ENCODE results near the gene KIF13A. TPM values are rescaled to one million over a fixed set of nuclear protein-coding genes. Genes with fewer than 3 reads are reported as not detected.

KIF13A gene
- total RNA-seq, 4 donors from 2014 or later, result 36.3 to 47.5 (median 38.1) TPM

DNA sequence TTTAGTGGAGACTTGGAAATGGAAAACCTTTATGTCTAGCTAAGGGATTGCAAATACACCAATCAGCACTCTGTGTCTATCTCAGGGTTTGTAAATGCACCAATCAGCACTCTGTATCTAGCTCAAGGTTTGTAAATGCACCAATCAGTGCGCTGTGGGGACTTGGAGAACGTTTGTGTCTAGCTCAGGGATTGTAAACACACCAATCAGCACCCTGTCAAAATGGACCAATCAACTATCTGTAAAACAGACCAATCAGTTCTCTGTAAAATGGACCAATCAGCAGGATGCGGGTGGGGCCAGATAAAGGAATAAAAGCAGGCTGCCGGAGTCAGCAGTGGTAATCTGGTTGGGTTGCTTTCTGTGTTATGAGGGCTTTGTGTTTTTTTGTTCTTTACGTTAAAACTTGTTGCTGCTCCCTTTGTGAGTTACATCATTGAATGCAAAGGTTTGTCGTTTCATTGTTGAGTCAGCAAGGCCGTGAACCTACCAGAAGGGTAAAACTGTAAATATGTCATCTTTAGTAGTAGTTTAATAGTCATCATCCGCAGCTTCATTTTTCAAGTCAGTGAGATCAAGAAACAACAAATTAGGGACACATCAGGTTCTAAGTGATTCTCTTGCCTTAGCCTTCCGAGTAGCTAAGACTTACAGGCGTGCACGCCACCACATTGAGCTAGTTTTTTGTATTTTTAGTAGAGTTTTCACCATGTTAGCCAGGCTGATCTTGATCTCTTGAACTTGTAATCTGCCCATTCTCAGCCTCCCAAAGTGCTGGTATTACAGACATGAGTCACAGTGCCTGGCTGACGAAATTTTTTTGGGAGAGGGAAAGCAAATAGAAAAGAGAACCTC, 258.0 kb downstream of the KIF13A start:
- intact Hi-C loops (cut with DNase I; ENCODE audit: low total_unique reads) (no loop called here), in situ Hi-C loops (cut with MboI; ENCODE audit: low pct_ligation_motif_present in 1 of 4, low pct_unique_long_range_greater_than_20kb in 1 of 4, low sequenced_read_pairs in 3 of 4) (no loop called here)
- no peaks in the 10 kb centered on the region for H3K27me3 ChIP-seq
- H3K27ac ChIP-seq, result no peak overlapping the region
- no peaks in the 10 kb centered on the region for H3K9me3 ChIP-seq
- 81 to 95% methylated on average over 10 to 12 of the region's 12 CpGs for WGBS, 2 donors (ENCODE audit: low coverage in 1 of 2)
- H3K4me1 ChIP-seq, result peaks cover 0 to 6% (median 3%) of the 10 kb centered on the region in 4 donors
- no peak overlapping the region for H3K4me3 ChIP-seq
- TF ChIP-seq POLR2AphosphoS5 (IDR thresholded peaks at IDR 0.05), result no peak
- H3K36me3 ChIP-seq, result no peaks in the 10 kb centered on the region
- no peak for DNase-seq

DNA sequence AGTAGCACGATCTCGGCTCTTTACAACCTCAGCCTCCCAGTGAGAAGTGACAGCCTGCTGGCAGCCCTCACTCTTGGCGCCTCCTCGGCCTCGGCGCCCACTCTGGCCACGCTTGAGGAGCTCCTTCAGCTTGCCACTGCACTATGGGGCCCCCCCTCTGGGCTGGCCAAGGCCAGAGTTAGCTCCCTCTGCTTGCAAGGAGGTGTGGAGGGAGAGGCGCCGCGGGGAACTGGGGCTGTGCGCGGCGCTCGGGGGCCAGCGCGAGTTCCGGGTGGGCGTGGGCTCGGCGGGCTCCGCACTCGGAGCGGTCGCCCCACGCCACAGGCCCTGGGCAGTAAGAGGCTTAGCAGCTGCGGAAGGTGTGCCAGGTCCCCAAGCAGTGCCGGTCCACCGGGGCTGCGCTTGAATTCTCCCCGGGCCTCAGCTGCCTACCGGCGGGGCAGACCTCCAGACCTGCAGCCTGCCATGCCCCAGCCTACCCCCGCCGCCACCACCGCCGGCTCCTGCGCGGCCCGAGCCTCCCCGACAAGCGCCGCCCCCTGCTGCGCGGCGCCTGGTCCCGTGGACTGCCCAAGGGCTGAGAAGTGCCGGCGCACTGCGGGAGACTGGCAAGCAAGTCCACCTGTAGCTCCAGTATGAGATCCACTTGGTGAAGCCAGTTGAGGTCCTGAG, 258.7 kb downstream of the KIF13A start:
- peaks cover 0 to 6% (median 3%) of the 10 kb centered on the region in 4 donors for H3K4me1 ChIP-seq
- in situ Hi-C loops (cut with MboI; ENCODE audit: low pct_ligation_motif_present in 1 of 4, low pct_unique_long_range_greater_than_20kb in 1 of 4, low sequenced_read_pairs in 3 of 4), result no loop called here
- whole genome bisulfite sequencing, 2 donors (ENCODE audit: low coverage in 1 of 2), result 96 to 97% methylated on average over 13 to 46 of the region's 49 CpGs
- H3K27ac ChIP-seq, result no peak overlapping the region
- H3K27me3 ChIP-seq, result no peaks in the 10 kb centered on the region
- DNase-seq, result no peak
- no peak overlapping the region for H3K4me3 ChIP-seq
- no peak for TF ChIP-seq EP300 (IDR thresholded peaks at IDR 0.05; ENCODE audit: low read depth)
- no peaks in the 10 kb centered on the region for H3K36me3 ChIP-seq
- no peaks in the 10 kb centered on the region for H3K9me3 ChIP-seq
- intact Hi-C loops (cut with DNase I; ENCODE audit: low total_unique reads), result no loop called here

DNA sequence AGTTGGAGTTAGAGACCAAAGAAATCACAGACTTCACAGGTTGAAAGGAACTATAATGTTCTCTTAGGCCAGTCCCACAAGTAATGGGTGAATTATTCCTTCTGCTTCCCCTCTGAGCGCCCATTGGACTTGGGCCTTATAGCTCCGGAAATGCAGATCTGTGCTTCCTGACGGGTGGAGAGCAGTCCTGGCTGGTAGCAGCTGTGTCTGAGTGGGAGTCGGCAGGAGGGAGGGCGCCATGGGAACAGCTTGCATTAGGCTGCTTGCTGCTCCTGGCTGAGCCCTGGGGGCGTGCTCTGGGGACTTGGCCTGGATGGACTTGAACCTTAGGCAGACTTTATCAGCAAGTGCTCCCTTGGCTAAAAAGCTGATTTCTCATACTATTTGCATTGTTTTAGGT, 262.4 kb downstream of the KIF13A start:
- WGBS, 2 donors (ENCODE audit: low coverage in 1 of 2), result 15% methylated on average over 6 of the region's 6 CpGs; no CpG with 5 or more reads in 1 of the 2 donors
- intact Hi-C loops (cut with DNase I; ENCODE audit: low total_unique reads), result no loop called here
- no peaks in the 10 kb centered on the region for H3K36me3 ChIP-seq
- in situ Hi-C loops (cut with MboI; ENCODE audit: low pct_ligation_motif_present in 1 of 4, low pct_unique_long_range_greater_than_20kb in 1 of 4, low sequenced_read_pairs in 3 of 4), result no loop called here
- no peaks in the 10 kb centered on the region for H3K9me3 ChIP-seq
- H3K4me3 ChIP-seq, result no peak overlapping the region
- peak; percentile 21 for DNase-seq
- peaks cover 0 to 6% (median 3%) of the 10 kb centered on the region in 4 donors for H3K4me1 ChIP-seq
- TF ChIP-seq, protein P1, sequence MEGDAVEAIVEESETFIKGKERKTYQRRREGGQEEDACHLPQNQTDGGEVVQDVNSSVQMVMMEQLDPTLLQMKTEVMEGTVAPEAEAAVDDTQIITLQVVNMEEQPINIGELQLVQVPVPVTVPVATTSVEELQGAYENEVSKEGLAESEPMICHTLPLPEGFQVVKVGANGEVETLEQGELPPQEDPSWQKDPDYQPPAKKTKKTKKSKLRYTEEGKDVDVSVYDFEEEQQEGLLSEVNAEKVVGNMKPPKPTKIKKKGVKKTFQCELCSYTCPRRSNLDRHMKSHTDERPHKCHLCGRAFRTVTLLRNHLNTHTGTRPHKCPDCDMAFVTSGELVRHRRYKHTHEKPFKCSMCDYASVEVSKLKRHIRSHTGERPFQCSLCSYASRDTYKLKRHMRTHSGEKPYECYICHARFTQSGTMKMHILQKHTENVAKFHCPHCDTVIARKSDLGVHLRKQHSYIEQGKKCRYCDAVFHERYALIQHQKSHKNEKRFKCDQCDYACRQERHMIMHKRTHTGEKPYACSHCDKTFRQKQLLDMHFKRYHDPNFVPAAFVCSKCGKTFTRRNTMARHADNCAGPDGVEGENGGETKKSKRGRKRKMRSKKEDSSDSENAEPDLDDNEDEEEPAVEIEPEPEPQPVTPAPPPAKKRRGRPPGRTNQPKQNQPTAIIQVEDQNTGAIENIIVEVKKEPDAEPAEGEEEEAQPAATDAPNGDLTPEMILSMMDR (IDR thresholded peaks at IDR 0.05), result no peak
- no peak for TF ChIP-seq EP300 (IDR thresholded peaks at IDR 0.05; ENCODE audit: low read depth)
- no peak for TF ChIP-seq POLR2A (IDR thresholded peaks at IDR 0.05)
- TF ChIP-seq POLR2AphosphoS5 (IDR thresholded peaks at IDR 0.05), result no peak
- no peaks in the 10 kb centered on the region for H3K27me3 ChIP-seq
- H3K27ac ChIP-seq, result no peak overlapping the region

DNA sequence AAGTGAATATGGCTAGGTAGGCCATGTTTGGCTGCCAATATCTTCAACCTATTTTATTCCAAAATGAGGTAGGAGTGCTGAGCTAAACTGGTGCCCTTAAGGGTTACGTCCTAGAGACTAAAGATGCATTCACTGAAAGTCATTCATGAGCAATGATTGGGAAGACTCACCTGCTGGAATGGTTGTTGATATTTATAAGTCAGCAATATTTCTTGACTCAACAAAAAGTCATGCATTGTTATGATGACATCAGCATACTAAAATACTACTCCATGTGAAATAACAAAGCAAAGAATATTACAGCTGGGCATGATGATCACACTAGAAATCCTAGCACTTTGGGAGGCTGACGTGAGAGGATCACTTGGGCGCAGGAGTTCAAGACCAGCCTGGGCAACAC, 263.1 kb downstream of the KIF13A start:
- TF ChIP-seq, protein P1 (IDR thresholded peaks at IDR 0.05), result no peak
- no peak for TF ChIP-seq POLR2AphosphoS5 (IDR thresholded peaks at IDR 0.05)
- TF ChIP-seq EP300 (IDR thresholded peaks at IDR 0.05; ENCODE audit: low read depth), result no peak
- TF ChIP-seq POLR2A (IDR thresholded peaks at IDR 0.05), result no peak
- H3K4me1 ChIP-seq, result peaks cover 0 to 6% (median 3%) of the 10 kb centered on the region in 4 donors
- no peaks in the 10 kb centered on the region for H3K27me3 ChIP-seq
- no peaks in the 10 kb centered on the region for H3K9me3 ChIP-seq
- no peak overlapping the region for H3K4me3 ChIP-seq
- DNase-seq, result no peak
- WGBS, 2 donors (ENCODE audit: low coverage in 1 of 2), result 91 to 100% methylated on average over 2 to 3 of the region's 3 CpGs
- H3K27ac ChIP-seq, result no peak overlapping the region
- intact Hi-C loops (cut with DNase I; ENCODE audit: low total_unique reads), result no loop called here
- in situ Hi-C loops (cut with MboI; ENCODE audit: low pct_ligation_motif_present in 1 of 4, low pct_unique_long_range_greater_than_20kb in 1 of 4, low sequenced_read_pairs in 3 of 4), result no loop called here
- no peaks in the 10 kb centered on the region for H3K36me3 ChIP-seq

DNA sequence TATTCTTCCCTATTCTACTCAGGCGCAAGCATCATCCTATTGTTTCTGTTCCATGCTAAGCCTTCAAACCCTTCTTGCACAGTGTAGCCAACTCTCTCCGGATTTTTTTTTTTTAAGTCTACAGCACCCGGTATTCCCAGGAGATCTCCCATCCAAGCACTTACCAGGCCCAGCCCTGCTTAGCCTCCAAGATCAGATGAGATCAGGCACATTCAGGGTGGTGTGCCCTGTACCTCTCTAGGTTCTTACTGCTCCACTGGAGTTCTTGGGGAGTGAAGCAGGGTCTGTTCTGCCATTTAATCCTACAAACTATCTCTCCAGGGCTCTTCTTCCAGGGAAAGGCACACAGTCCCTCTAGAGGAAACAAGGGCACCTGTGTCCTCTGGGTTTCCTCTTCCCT, 265.8 kb downstream of the KIF13A start:
- in situ Hi-C loops (cut with MboI; ENCODE audit: low pct_ligation_motif_present in 1 of 4, low pct_unique_long_range_greater_than_20kb in 1 of 4, low sequenced_read_pairs in 3 of 4) (no loop called here), intact Hi-C loops (cut with DNase I; ENCODE audit: low total_unique reads) (no loop called here)
- Histone ChIP-seq H3K4me3 (no peak overlapping the region), H3K27me3 (no peaks in the 10 kb centered on the region), H3K36me3 (no peaks in the 10 kb centered on the region), H3K9me3 (no peaks in the 10 kb centered on the region), H3K4me1 (peaks cover 0 to 6% (median 3%) of the 10 kb centered on the region in 4 donors), H3K27ac (no peak overlapping the region)
- TF ChIP-seq, protein P1 (IDR thresholded peaks at IDR 0.05), result no peak
- no peak for TF ChIP-seq POLR2AphosphoS5 (IDR thresholded peaks at IDR 0.05)
- TF ChIP-seq EP300 (IDR thresholded peaks at IDR 0.05; ENCODE audit: low read depth), result no peak
- no peak for TF ChIP-seq POLR2A (IDR thresholded peaks at IDR 0.05)
- WGBS, 2 donors (ENCODE audit: low coverage in 1 of 2), result 17 to 76% methylated on average over 1 to 3 of the region's 3 CpGs
- no peak for DNase-seq
